Measurements from ENCODE around the gene UBXN2A. TPM values are rescaled to one million over a fixed set of nuclear protein-coding genes. Genes with fewer than 3 reads are reported as not detected.

UBXN2A gene
- total RNA-seq, 1 donor: 10.9 TPM

DNA sequence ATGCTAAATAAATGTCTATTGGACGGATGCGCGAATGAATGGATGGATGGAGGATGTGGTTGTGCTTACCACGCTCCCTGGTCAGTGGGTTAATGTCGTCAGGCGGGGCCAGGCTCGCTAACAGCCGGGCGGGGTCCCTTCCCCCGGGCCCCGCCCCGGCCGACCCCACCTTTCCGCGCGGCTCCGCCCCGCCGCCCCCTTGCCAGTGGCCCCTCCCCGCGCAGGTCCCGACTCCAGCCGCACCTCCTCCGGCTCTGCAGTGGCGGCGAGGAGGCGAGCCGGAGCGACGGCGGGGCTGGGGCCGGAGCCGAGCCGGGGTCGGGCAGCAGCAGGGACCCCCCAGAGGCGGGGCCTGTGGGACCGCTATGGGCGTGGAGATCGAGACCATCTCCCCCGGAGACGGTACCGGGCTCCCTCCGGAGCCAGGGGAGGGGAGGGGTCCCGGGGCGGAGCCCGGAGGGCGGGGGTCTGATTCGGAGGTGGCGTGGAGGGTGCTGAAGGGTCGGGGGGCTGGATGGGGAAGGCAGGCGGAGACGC lies 109.3 kb downstream of the UBXN2A start, which contains the start of gene FKBP1B:
Gene FKBP1B, plus strand, starts transcription at position 257 of the 537 bp plus-strand sequence. Its CDS starts 109 bp downstream, at position 366.
- Histone ChIP-seq H4K20me1 (ENCODE audit: insufficient read depth, low read length) (no peaks in the 10 kb centered on the region), H2AFZ (ENCODE audit: low read length) (peak within 1 kb of the TSS; percentile 85), H3K9me3 (ENCODE audit: low read depth, low read length) (no peaks in the 10 kb centered on the region), H3K4me1 (ENCODE audit: insufficient read depth, low read length) (peaks cover 20% of the 10 kb centered on the region), H3K4me3 (ENCODE audit: insufficient read depth, low read length) (peak within 1 kb of the TSS; percentile 77), H3K79me2 (ENCODE audit: insufficient read depth, low read length) (peaks cover 19% of the 10 kb centered on the region), H3K27me3 (ENCODE audit: insufficient read depth, low read length) (peaks cover 3% of the 10 kb centered on the region), H3K4me2 (ENCODE audit: insufficient read depth, low read length) (peak within 1 kb of the TSS; percentile 86), H3K27ac (ENCODE audit: low read depth, low read length) (no peak within 1 kb of the TSS), H3K36me3 (ENCODE audit: insufficient read depth, low read length) (no peaks in the 10 kb centered on the region)
- DNase-seq (ENCODE audit: insufficient read length, low spot score, missing footprints): no peak
- TF ChIP-seq, protein P1, sequence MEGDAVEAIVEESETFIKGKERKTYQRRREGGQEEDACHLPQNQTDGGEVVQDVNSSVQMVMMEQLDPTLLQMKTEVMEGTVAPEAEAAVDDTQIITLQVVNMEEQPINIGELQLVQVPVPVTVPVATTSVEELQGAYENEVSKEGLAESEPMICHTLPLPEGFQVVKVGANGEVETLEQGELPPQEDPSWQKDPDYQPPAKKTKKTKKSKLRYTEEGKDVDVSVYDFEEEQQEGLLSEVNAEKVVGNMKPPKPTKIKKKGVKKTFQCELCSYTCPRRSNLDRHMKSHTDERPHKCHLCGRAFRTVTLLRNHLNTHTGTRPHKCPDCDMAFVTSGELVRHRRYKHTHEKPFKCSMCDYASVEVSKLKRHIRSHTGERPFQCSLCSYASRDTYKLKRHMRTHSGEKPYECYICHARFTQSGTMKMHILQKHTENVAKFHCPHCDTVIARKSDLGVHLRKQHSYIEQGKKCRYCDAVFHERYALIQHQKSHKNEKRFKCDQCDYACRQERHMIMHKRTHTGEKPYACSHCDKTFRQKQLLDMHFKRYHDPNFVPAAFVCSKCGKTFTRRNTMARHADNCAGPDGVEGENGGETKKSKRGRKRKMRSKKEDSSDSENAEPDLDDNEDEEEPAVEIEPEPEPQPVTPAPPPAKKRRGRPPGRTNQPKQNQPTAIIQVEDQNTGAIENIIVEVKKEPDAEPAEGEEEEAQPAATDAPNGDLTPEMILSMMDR (IDR thresholded peaks at IDR 0.05; ENCODE audit: extremely low read depth, low read depth, low read length): no peak

DNA sequence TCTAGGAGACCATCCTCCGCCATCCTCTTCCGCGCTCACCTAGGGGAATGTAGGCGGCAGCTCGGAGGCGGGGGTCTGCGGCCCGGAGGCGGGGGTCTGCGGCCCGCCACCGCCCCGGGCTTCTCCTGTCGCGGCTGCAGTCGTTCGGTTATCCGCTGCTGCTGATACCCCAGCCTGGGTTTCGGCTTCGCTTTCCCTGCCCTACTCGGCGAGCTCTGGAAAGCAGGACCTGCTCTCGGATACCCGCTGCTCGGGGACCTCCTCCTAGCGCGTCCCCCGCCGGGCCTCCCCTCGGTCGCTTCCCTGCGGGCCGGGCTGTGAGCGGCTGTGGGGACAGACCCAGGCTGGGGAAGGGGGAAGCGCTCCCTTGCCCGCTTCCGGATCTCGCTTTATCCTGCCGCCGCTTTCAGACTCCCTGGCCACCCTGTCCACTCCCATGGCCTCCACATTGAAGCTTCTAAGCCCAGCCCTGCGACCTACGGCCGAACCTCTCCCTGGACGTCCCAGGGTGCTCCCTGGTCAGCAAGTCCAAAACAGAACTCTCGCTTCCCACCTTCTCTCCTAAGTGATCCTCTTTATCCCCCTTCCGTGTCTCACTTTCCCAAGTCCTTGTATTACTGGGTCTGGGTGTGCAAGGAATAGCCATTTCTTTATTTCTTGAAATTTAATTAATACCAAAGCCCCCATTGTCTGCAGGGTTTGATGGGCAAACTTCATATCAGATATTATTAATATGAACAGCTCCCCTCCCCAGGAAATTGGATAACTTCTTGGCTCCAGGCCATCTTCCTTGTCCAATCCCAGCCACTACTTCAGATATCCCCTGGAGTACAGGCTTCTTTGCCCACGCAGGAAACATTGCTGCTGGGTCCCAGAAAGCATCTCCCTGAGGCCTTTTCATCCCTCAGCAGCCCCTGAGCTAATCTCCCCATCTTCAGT lies 110.0 kb downstream of the UBXN2A start:
- Histone ChIP-seq H3K36me3 (ENCODE audit: insufficient read depth, low read length) (no peaks in the 10 kb centered on the region), H3K27ac (ENCODE audit: low read depth, low read length) (no peak overlapping the region), H3K9me3 (ENCODE audit: low read depth, low read length) (no peaks in the 10 kb centered on the region), H3K4me2 (ENCODE audit: insufficient read depth, low read length) (peak overlapping the region; percentile 86), H2AFZ (ENCODE audit: low read length) (peak overlapping the region; percentile 85), H3K4me3 (ENCODE audit: insufficient read depth, low read length) (peak overlapping the region; percentile 77), H4K20me1 (ENCODE audit: insufficient read depth, low read length) (no peaks in the 10 kb centered on the region), H3K27me3 (ENCODE audit: insufficient read depth, low read length) (peaks cover 3% of the 10 kb centered on the region), H3K79me2 (ENCODE audit: insufficient read depth, low read length) (peaks cover 14% of the 10 kb centered on the region), H3K4me1 (ENCODE audit: insufficient read depth, low read length) (peaks cover 20% of the 10 kb centered on the region)
- TF ChIP-seq, protein P1 (IDR thresholded peaks at IDR 0.05; ENCODE audit: extremely low read depth, low read depth, low read length): no peak
- peak; percentile 73 for DNase-seq (ENCODE audit: insufficient read length, low spot score, missing footprints)

DNA sequence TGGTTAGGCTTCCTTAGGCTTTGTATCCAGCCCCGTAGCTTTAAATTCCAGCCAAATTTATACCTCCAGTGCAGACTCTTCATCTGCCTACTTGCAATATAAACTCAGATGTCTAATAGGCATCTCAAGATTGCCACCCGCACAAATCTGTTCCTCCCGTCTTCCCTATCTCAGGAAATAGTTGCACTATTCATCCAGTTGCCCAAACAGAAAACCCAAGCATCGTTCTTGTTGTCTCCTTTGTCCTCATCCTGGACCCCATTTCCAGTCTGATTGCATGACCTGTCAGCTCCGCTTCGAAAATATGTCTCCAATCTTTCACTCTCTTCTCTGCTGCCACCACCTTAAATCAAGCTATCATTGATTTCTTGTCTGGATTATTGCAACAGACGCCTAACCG lies 111.6 kb downstream of the UBXN2A start:
- no peak overlapping the region for H2AFZ ChIP-seq (ENCODE audit: low read length)
- no peak overlapping the region for H3K4me2 ChIP-seq (ENCODE audit: insufficient read depth, low read length)
- H3K4me1 ChIP-seq (ENCODE audit: insufficient read depth, low read length): peaks cover 12% of the 10 kb centered on the region
- H4K20me1 ChIP-seq (ENCODE audit: insufficient read depth, low read length): no peaks in the 10 kb centered on the region
- H3K4me3 ChIP-seq (ENCODE audit: insufficient read depth, low read length): no peak overlapping the region
- DNase-seq (ENCODE audit: insufficient read length, low spot score, missing footprints): no peak
- no peak overlapping the region for H3K27ac ChIP-seq (ENCODE audit: low read depth, low read length)
- no peaks in the 10 kb centered on the region for H3K36me3 ChIP-seq (ENCODE audit: insufficient read depth, low read length)
- peaks cover 3% of the 10 kb centered on the region for H3K27me3 ChIP-seq (ENCODE audit: insufficient read depth, low read length)
- H3K9me3 ChIP-seq (ENCODE audit: low read depth, low read length): no peaks in the 10 kb centered on the region
- H3K79me2 ChIP-seq (ENCODE audit: insufficient read depth, low read length): peaks cover 3% of the 10 kb centered on the region
- TF ChIP-seq, protein P1 (IDR thresholded peaks at IDR 0.05; ENCODE audit: extremely low read depth, low read depth, low read length): no peak

DNA sequence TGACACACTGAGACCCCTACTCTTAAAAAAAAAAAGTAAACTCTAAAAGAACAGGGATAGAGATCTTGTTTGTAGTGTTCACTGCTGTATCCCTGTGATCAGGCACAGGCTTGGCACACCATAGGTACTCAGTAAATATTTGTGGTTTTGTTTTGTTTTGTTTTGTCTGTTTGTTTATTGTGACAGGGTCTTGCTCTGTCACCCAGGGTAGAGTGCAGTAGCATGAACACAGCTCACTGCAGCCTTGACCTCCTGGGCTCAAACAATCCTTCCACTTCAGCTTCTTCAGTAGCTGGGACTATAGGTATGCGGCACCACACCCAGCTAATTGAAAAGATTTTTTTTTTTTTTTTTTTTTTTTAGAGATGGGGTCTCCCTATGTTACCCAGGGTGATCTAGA lies 112.7 kb downstream of the UBXN2A start:
- no peak overlapping the region for H2AFZ ChIP-seq (ENCODE audit: low read length)
- H3K27me3 ChIP-seq (ENCODE audit: insufficient read depth, low read length): peaks cover 3% of the 10 kb centered on the region

More for the DNA sequence above, 112.7 kb downstream of the UBXN2A start:
- Histone ChIP-seq H3K9me3 (ENCODE audit: low read depth, low read length) (no peaks in the 10 kb centered on the region), H3K27ac (ENCODE audit: low read depth, low read length) (no peak overlapping the region), H3K79me2 (ENCODE audit: insufficient read depth, low read length) (no peaks in the 10 kb centered on the region), H3K4me3 (ENCODE audit: insufficient read depth, low read length) (no peak overlapping the region), H3K4me2 (ENCODE audit: insufficient read depth, low read length) (no peak overlapping the region), H3K36me3 (ENCODE audit: insufficient read depth, low read length) (no peaks in the 10 kb centered on the region), H3K4me1 (ENCODE audit: insufficient read depth, low read length) (peaks cover 8% of the 10 kb centered on the region), H4K20me1 (ENCODE audit: insufficient read depth, low read length) (no peaks in the 10 kb centered on the region)
- TF ChIP-seq, protein P1 (IDR thresholded peaks at IDR 0.05; ENCODE audit: extremely low read depth, low read depth, low read length): no peak
- DNase-seq (ENCODE audit: insufficient read length, low spot score, missing footprints): no peak
